BLaER1 treated with 17β-estradiol and CSF1 and Interleukin-3, amounts not matched to agents 10 nM and 100 nM (cell line): ENCODE results near the gene SYTL1.

Source experiments
- H3K27ac ChIP-seq, 11 experiments: shearing (Covaris generic); formaldehyde crosslinking; 2 replicates each; pipeline ENCODE4 v1.8.1; 2022
- H3K27me3 ChIP-seq, 11 experiments: shearing (Covaris generic); formaldehyde crosslinking; 2 replicates each; pipeline ENCODE4 v1.8.1; 2022
- H3K36me3 ChIP-seq, 11 experiments: shearing (Covaris generic); formaldehyde crosslinking; 2 replicates each; pipeline ENCODE4 v1.8.1; 2022
- H3K4me1 ChIP-seq, 10 experiments: shearing (Covaris generic); formaldehyde crosslinking; 2 replicates each; pipeline ENCODE4 v1.8.1; 2022
- H3K4me2 ChIP-seq, 11 experiments: shearing (Covaris generic); formaldehyde crosslinking; 2 replicates each; pipeline ENCODE4 v1.8.1; 2022
- H3K4me3 ChIP-seq, 10 experiments: shearing (Covaris generic); formaldehyde crosslinking; 2 replicates each; pipeline ENCODE4 v1.8.1; 2022
- H3K9ac ChIP-seq, 11 experiments: shearing (Covaris generic); formaldehyde crosslinking; 2 replicates each; pipeline ENCODE4 v1.8.1; 2022
- H3K9me3 ChIP-seq, 11 experiments: shearing (Covaris generic); formaldehyde crosslinking; replicated peaks in 1 of 11; 2 replicates each; pipeline ENCODE4 v1.8.1; 2022
- H4K20me1 ChIP-seq, 11 experiments: shearing (Covaris generic); formaldehyde crosslinking; 2 replicates each; pipeline ENCODE4 v1.8.1; 2022
- Cebpa-rat ChIP-seq, 11 experiments: shearing (Covaris generic); IDR thresholded peaks; 2 replicates each; pipeline ENCODE4 v1.8.1; 2022

Gene SYTL1

DNA sequence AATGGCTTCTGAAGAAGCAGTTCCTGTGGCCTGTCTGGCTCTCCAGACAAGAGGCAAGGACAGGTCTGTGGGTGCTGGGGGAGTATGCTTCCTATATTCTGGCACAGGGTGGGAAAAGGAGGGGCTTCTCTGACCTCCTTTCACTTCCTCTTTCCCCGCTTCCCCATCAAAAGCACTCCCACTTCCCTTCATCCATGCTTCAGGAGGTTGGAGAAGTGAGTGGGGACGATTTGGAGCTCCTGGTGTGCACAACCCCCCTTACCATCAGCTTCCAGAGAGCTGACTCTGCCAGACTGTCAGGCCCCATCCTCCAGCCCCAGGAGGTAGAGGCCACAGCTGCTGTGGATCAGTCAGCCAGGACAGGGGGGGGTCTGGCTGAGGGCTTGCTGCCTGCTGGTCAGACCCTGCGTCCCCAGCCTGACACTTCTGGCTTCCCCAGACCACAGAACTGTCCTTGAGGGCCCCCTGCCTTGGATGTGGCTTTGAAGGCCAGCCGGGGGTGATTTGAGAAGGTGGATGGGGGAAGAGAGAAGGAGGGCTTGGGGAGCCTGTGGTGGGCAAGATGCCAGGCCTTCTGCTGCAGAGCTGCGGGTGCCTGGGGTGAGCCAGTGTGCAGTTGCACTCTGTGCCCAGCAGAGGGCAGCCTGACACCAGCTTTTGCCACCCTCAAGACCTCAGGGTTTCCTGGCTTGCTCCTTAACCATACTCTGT lies 41.3 kb upstream of the SYTL1 start:
- Histone ChIP-seq H3K36me3 (peaks cover 37 to 80% (median 70%) of the 10 kb centered on the region in 11 experiments), H3K4me2 (peak overlapping the region; percentile 80 to 97 (median 87)), H3K27me3 (no peaks in the 10 kb centered on the region), H3K27ac (peak overlapping the region; percentile 32 to 91 (median 85); a peak in 21 of 22 replicates), H4K20me1 (peaks cover 0 to 4% (median 0%) of the 10 kb centered on the region in 11 experiments; a peak in 2 of 22 replicates), H3K9ac (peak overlapping the region; percentile 59 to 77 (median 71); a peak in 20 of 22 replicates), H3K4me1 (peaks cover 32 to 51% (median 39%) of the 10 kb centered on the region in 10 experiments), H3K4me3 (peak overlapping the region in 5 of 10 experiments; percentile 6 to 42 (median 20); a peak in 6 of 20 replicates), H3K9me3 (no peaks in the 10 kb centered on the region)
- no peak for TF ChIP-seq Cebpa-rat (IDR thresholded peaks at IDR 0.05)

- peak overlapping the region in 9 of 11 experiments; percentile 70 to 91 (median 85); a peak in 18 of 22 replicates for H3K27ac ChIP-seq
Observed at GRCh38 chr1:27301052-27301422, 40.8 kb upstream of the SYTL1 start.

DNA sequence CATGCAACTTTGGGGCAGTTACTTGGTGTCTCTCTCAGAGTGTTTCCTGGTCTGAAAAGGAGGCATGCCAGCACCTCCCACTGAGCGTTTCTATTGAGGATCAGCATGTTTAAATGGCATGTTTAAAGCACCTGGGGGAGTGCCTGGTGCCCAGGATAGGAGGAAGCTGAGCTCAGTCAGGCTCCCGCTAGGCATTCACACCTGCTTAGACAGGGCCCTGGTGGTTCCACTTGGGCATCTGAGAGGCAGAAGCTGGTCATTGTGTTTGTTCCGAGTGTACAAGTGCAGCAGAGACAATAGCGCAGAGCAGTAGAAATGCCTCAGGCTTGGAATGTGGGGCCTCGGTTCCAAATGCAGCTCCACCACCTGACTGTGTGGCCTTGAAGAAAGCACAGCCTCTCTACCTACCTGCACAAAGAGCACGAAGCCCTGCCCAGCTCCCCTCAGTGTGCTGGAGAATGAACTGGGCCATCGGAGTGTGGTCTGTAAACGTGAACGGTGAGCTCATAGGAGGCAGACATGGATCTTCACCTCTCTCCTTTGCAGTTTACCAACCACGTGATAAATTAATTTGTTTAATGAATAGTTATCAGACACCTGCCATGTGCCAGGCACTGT lies 40.1 kb upstream of the SYTL1 start:
- H3K4me3 ChIP-seq, result peak overlapping the region in 2 of 10 experiments; percentile 21 to 35; a peak in 1 of 20 replicates
- H3K27ac ChIP-seq, result peak overlapping the region in 8 of 11 experiments; percentile 70 to 91 (median 86); a peak in 15 of 22 replicates
- H3K4me1 ChIP-seq, result peaks cover 42 to 59% (median 49%) of the 10 kb centered on the region in 10 experiments
- TF ChIP-seq Cebpa-rat (IDR thresholded peaks at IDR 0.05), result no peak
- peak overlapping the region; percentile 80 to 97 (median 87); a peak in 21 of 22 replicates for H3K4me2 ChIP-seq
- peaks cover 0 to 4% (median 0%) of the 10 kb centered on the region in 11 experiments; a peak in 2 of 22 replicates for H4K20me1 ChIP-seq
- peaks cover 29 to 82% (median 62%) of the 10 kb centered on the region in 11 experiments for H3K36me3 ChIP-seq
- H3K9ac ChIP-seq, result peak overlapping the region in 9 of 11 experiments; percentile 65 to 77 (median 72); a peak in 18 of 22 replicates
- no peaks in the 10 kb centered on the region for H3K9me3 ChIP-seq
- no peaks in the 10 kb centered on the region for H3K27me3 ChIP-seq

More at GRCh38 chr1:27301052-27301422, 40.8 kb upstream of the SYTL1 start:
- peaks cover 0 to 4% (median 0%) of the 10 kb centered on the region in 11 experiments; a peak in 2 of 22 replicates for H4K20me1 ChIP-seq
- TF ChIP-seq Cebpa-rat (IDR thresholded peaks at IDR 0.05), result no peak
- H3K36me3 ChIP-seq, result peaks cover 33 to 80% (median 66%) of the 10 kb centered on the region in 11 experiments
- H3K9ac ChIP-seq, result peak overlapping the region in 10 of 11 experiments; percentile 23 to 77 (median 72); a peak in 17 of 22 replicates
- peak overlapping the region in 4 of 10 experiments; percentile 13 to 42 (median 28); a peak in 4 of 20 replicates for H3K4me3 ChIP-seq
- no peaks in the 10 kb centered on the region for H3K27me3 ChIP-seq
- H3K4me1 ChIP-seq, result peaks cover 36 to 52% (median 42%) of the 10 kb centered on the region in 10 experiments
- peak overlapping the region; percentile 80 to 97 (median 87) for H3K4me2 ChIP-seq
- no peaks in the 10 kb centered on the region for H3K9me3 ChIP-seq

DNA sequence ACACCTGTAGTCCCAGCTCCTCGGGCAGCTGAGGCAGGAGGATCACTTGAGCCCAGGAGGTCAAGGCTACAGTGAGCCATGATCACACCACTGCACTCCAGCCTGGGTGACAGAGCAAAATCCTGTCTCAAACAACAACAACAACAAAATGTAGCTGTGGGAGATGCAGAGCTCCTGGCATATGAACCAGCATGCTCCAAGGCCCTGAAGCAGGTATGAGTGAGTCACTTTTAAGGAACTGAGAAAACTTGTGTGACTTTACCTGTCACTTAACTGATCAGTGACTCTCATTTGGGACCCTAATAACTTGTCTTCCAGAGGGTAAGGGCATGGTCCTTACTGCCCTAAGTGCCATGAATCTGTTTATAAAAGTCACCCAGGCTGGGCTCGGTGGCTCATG lies 39.2 kb upstream of the SYTL1 start:
- peaks cover 21 to 74% (median 54%) of the 10 kb centered on the region in 11 experiments for H3K36me3 ChIP-seq
- H3K4me2 ChIP-seq, result no peak overlapping the region

GRCh38 chr1:27303509-27303908 lies 38.3 kb upstream of the SYTL1 start:
- Histone ChIP-seq H3K9ac (0 out of 22 replicates have a peak overlapping the region, but pooled peaks of 1 of the 11 experiments have one; percentile 18), H3K27me3 (no peaks in the 10 kb centered on the region), H3K4me2 (no peak overlapping the region), H3K9me3 (no peaks in the 10 kb centered on the region), H3K4me3 (no peak overlapping the region), H3K4me1 (peaks cover 51 to 67% (median 61%) of the 10 kb centered on the region in 10 experiments), H3K36me3 (peaks cover 12 to 65% (median 45%) of the 10 kb centered on the region in 11 experiments; a peak in 21 of 22 replicates), H3K27ac (no peak overlapping the region), H4K20me1 (peaks cover 0 to 4% (median 0%) of the 10 kb centered on the region in 11 experiments; a peak in 3 of 22 replicates)
- no peak for TF ChIP-seq Cebpa-rat (IDR thresholded peaks at IDR 0.05)

More for the DNA sequence above, 39.2 kb upstream of the SYTL1 start:
- no peaks in the 10 kb centered on the region for H3K9me3 ChIP-seq
- peaks cover 0 to 4% (median 0%) of the 10 kb centered on the region in 11 experiments; a peak in 3 of 22 replicates for H4K20me1 ChIP-seq
- TF ChIP-seq Cebpa-rat (IDR thresholded peaks at IDR 0.05), result no peak
- H3K4me1 ChIP-seq, result peaks cover 52 to 68% (median 58%) of the 10 kb centered on the region in 10 experiments
- no peaks in the 10 kb centered on the region for H3K27me3 ChIP-seq
- H3K27ac ChIP-seq, result no peak overlapping the region
- no peak overlapping the region for H3K4me3 ChIP-seq
- H3K9ac ChIP-seq, result no peak overlapping the region

DNA sequence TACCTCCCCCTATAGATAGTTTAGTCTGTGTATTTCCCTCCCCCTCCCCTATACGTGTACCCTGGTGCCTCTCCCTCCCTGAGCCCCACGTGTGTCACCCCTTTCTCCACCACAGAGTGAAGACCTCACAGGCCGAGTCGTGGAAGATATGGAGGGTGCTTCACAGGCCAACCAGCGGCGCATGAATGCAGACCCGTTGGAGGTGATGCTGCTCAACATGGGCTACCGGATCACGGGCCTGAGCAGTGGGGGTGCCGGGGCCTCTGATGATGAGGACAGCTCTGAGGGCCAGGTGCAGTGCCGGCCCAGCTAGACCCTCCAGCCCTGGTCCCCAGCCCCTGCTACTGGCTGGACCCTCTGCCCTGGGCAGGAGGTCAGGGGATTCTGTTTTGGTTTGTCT lies 35.8 kb upstream of the SYTL1 start:
- peak overlapping the region in 9 of 11 experiments; percentile 2 to 75 (median 62); a peak in 15 of 22 replicates for H3K27ac ChIP-seq
- H3K27me3 ChIP-seq, result no peaks in the 10 kb centered on the region
- H3K9me3 ChIP-seq, result no peaks in the 10 kb centered on the region
- H3K4me3 ChIP-seq, result no peak overlapping the region
- TF ChIP-seq Cebpa-rat (IDR thresholded peaks at IDR 0.05), result no peak
- peak overlapping the region in 9 of 11 experiments; percentile 0 to 71 (median 58); a peak in 15 of 22 replicates for H3K9ac ChIP-seq
- H3K4me2 ChIP-seq, result peak overlapping the region; percentile 49 to 90 (median 72); a peak in 20 of 22 replicates
- no peaks in the 10 kb centered on the region; a peak in 3 of 22 replicates for H4K20me1 ChIP-seq
- peaks cover 11 to 59% (median 33%) of the 10 kb centered on the region in 11 experiments; a peak in 19 of 22 replicates for H3K36me3 ChIP-seq
- peaks cover 25 to 42% (median 38%) of the 10 kb centered on the region in 10 experiments for H3K4me1 ChIP-seq

- no peak for TF ChIP-seq Cebpa-rat (IDR thresholded peaks at IDR 0.05)
- Histone ChIP-seq H3K4me1 (peaks cover 16 to 31% (median 28%) of the 10 kb centered on the region in 10 experiments), H3K36me3 (peaks cover 6 to 50% (median 27%) of the 10 kb centered on the region in 11 experiments; a peak in 19 of 22 replicates), H3K9ac (peak overlapping the region; percentile 10 to 71 (median 58); a peak in 18 of 22 replicates), H3K9me3 (no peaks in the 10 kb centered on the region), H3K4me2 (peak overlapping the region; percentile 49 to 90 (median 72)), H3K27ac (peak overlapping the region in 9 of 11 experiments; percentile 30 to 75 (median 62); a peak in 18 of 22 replicates), H4K20me1 (no peaks in the 10 kb centered on the region; a peak in 1 of 22 replicates), H3K4me3 (peak overlapping the region in 1 of 10 experiments; percentile 14; a peak in 1 of 20 replicates), H3K27me3 (no peaks in the 10 kb centered on the region)
Observed at GRCh38 chr1:27306892-27307761, 34.7 kb upstream of the SYTL1 start.
